Neural cell (in vitro differentiated cells): ENCODE data around the gene OR5B17. TPM values are rescaled to one million over a fixed set of nuclear protein-coding genes. Genes with fewer than 3 reads are reported as not detected.

Experiments used
- H2AFZ ChIP-seq: fragments of 200-600, 300-800 bp; sonication (generic), shearing (Covaris generic); 2 replicates; pipeline ENCODE4 v1.6.0; 2014; ENCODE audit warnings: low read depth, mild to moderate bottlenecking, antibody characterized with exemption, low read length, moderate library complexity
- H3F3A ChIP-seq: fragments of 200-600 bp; shearing (Covaris generic); 2 replicates; pipeline ENCODE4 v1.6.1; 2016; ENCODE audit warnings: mild to moderate bottlenecking, moderate library complexity, mixed read lengths, antibody characterized with exemption, low read length; ENCODE audit not compliant: insufficient read depth, poor library complexity, severe bottlenecking
- H3K27ac ChIP-seq: fragments of 200-600, 300-800 bp; sonication (generic), shearing (Covaris generic); 2 replicates; pipeline ENCODE4 v1.5.1; 2014; ENCODE audit warnings: mild to moderate bottlenecking, low read length, moderate library complexity
- H3K27me3 ChIP-seq: fragments of 300-800, 200-600 bp; sonication (generic), shearing (Covaris generic); 2 replicates; pipeline ENCODE4 v1.6.0; 2014; ENCODE audit warnings: mild to moderate bottlenecking, low read depth, low read length, moderate library complexity; ENCODE audit not compliant: insufficient read depth
- H3K36me3 ChIP-seq: fragments of 300-800, 200-600 bp; sonication (generic), shearing (Covaris generic); 2 replicates; pipeline ENCODE4 v1.5.1; 2014; ENCODE audit warnings: mild to moderate bottlenecking, antibody characterized with exemption, low read length, moderate library complexity; ENCODE audit not compliant: insufficient read depth
- H3K4me2 ChIP-seq: fragments of 300-800, 200-600 bp; sonication (generic), shearing (Covaris generic); 2 replicates; pipeline ENCODE4 v1.6.0; 2014; ENCODE audit warnings: mild to moderate bottlenecking, low read length
- H3K4me3 ChIP-seq: fragments of 300-800, 200-600 bp; sonication (generic), shearing (Covaris generic); 2 replicates; pipeline ENCODE4 v1.5.1; 2014; ENCODE audit warnings: mild to moderate bottlenecking, low read length, moderate library complexity
- H3K79me2 ChIP-seq: fragments of 200-600 bp; shearing (Covaris generic); replicated peaks from 2 replicates; pipeline ENCODE4 v1.6.0; 2014; ENCODE audit warnings: mild to moderate bottlenecking, low read length, moderate library complexity; ENCODE audit not compliant: insufficient read depth
- H3K9ac ChIP-seq: fragments of 300-800, 200-600 bp; sonication (generic), shearing (Covaris generic); 2 replicates; pipeline ENCODE4 v1.6.1; 2016; ENCODE audit warnings: mild to moderate bottlenecking, low read length, mixed read lengths
- H3K9me2 ChIP-seq: fragments of 200-600 bp; shearing (Covaris generic); 2 replicates; pipeline ENCODE4 v1.6.1; 2016; ENCODE audit warnings: mild to moderate bottlenecking, low read length, mixed read lengths; ENCODE audit not compliant: insufficient read depth
- H3K9me3 ChIP-seq: fragments of 200-600, 300-800 bp; sonication (generic), shearing (Covaris generic); 2 replicates; pipeline ENCODE4 v1.6.1; 2016; ENCODE audit warnings: mild to moderate bottlenecking, mixed run types, low read length, moderate library complexity, mixed read lengths
- H4K20me1 ChIP-seq: fragments of 200-600 bp; shearing (Covaris generic); 2 replicates; pipeline ENCODE4 v1.6.1; 2016; ENCODE audit warnings: mild to moderate bottlenecking, mixed run types; ENCODE audit not compliant: insufficient read depth
- EP300 ChIP-seq: fragments of 450-650 bp; conservative IDR thresholded peaks from 2 replicates; pipeline ENCODE4 v1.6.1; 2014; ENCODE audit warnings: antibody characterized with exemption, mild to moderate bottlenecking, moderate library complexity; ENCODE audit not compliant: poor library complexity, severe bottlenecking
- EZH2 ChIP-seq: fragments of 200-600, 300-800 bp; shearing (Covaris generic), sonication (generic); IDR thresholded peaks from 2 replicates; pipeline ENCODE4 v1.6.1; 2014; ENCODE audit warnings: antibody characterized with exemption, low read length, borderline replicate concordance, mild to moderate bottlenecking; ENCODE audit not compliant: insufficient read depth, poor library complexity, severe bottlenecking
- MXI1 ChIP-seq: fragments of 450-650 bp; conservative IDR thresholded peaks from 2 replicates; pipeline ENCODE4 v1.6.1; 2014; ENCODE audit warnings: antibody characterized with exemption, mild to moderate bottlenecking; ENCODE audit not compliant: poor library complexity, severe bottlenecking
- POLR2AphosphoS5 ChIP-seq: IDR thresholded peaks from 2 replicates; pipeline ENCODE4 v1.6.1; 2012
- RAD21 ChIP-seq: fragments of 450-650 bp; conservative IDR thresholded peaks from 2 replicates; pipeline ENCODE4 v1.6.1; 2014; ENCODE audit warnings: antibody characterized with exemption, mild to moderate bottlenecking, moderate library complexity
- REST ChIP-seq: IDR thresholded peaks from 2 replicates; pipeline ENCODE4 v1.6.1; 2012; ENCODE audit warnings: borderline replicate concordance
- SMC3 ChIP-seq: fragments of 450-650 bp; conservative IDR thresholded peaks from 2 replicates; pipeline ENCODE4 v1.6.1; 2014; ENCODE audit warnings: antibody characterized with exemption, mild to moderate bottlenecking, moderate library complexity; ENCODE audit not compliant: poor library complexity
- TAF1 ChIP-seq: IDR thresholded peaks from 2 replicates; pipeline ENCODE4 v1.6.1; 2012; ENCODE audit warnings: low read depth
- polyA plus RNA-seq: library from polyadenylated mRNA; depleted of rRNA; stranded (reverse); fragments of >200 nt; gene quantifications from 2 replicates; pipeline ENCODE4 v1.2.3, GENCODE V29; 2014
- TF ChIP-seq, protein P1 (sequence below): fragments of 450-650 bp; IDR thresholded peaks from 2 replicates; pipeline ENCODE4 v1.5.1; 2014; ENCODE audit warnings: antibody characterized with exemption, mild to moderate bottlenecking, moderate library complexity; ENCODE audit not compliant: poor library complexity, severe bottlenecking

OR5B17 gene
- polyA plus RNA-seq, 1 donor from 2014 or later, result not detected

DNA sequence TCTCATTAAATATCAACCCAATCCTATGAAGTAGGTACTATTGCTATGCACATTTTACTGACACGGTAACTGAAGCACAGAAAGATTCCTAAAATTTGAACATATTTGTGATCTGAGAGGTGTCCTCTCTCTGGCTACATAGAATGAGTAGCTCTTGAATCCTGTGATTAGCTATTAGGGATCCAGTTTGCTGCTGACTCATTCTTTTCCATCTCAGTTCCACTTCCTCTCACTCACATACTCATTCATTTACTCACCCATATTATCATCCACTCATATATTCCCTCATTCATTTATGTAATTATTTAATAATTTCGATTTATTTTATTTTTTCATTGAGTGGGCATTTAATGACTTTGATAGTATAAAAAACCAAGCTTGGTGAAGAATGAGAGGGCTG lies 42.7 kb downstream of the OR5B17 start:
- Histone ChIP-seq H2AFZ (no peak overlapping the region), H3K9me2 (no peaks in the 10 kb centered on the region), H3K4me3 (no peak overlapping the region), H3K9me3 (no peaks in the 10 kb centered on the region), H4K20me1 (no peaks in the 10 kb centered on the region), H3K27ac (no peak overlapping the region), H3F3A (no peaks in the 10 kb centered on the region), H3K27me3 (no peaks in the 10 kb centered on the region), H3K79me2 (no peaks in the 10 kb centered on the region), H3K36me3 (no peaks in the 10 kb centered on the region), H3K4me2 (no peak overlapping the region), H3K9ac (no peak overlapping the region)
- no peak for TF ChIP-seq MXI1
- TF ChIP-seq POLR2AphosphoS5, result no peak
- TF ChIP-seq, protein P1, sequence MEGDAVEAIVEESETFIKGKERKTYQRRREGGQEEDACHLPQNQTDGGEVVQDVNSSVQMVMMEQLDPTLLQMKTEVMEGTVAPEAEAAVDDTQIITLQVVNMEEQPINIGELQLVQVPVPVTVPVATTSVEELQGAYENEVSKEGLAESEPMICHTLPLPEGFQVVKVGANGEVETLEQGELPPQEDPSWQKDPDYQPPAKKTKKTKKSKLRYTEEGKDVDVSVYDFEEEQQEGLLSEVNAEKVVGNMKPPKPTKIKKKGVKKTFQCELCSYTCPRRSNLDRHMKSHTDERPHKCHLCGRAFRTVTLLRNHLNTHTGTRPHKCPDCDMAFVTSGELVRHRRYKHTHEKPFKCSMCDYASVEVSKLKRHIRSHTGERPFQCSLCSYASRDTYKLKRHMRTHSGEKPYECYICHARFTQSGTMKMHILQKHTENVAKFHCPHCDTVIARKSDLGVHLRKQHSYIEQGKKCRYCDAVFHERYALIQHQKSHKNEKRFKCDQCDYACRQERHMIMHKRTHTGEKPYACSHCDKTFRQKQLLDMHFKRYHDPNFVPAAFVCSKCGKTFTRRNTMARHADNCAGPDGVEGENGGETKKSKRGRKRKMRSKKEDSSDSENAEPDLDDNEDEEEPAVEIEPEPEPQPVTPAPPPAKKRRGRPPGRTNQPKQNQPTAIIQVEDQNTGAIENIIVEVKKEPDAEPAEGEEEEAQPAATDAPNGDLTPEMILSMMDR, result no peak
- no peak for TF ChIP-seq EP300
- no peak for TF ChIP-seq RAD21
- TF ChIP-seq EZH2, result no peak
- TF ChIP-seq REST, result no peak
- TF ChIP-seq SMC3, result no peak
- no peak for TF ChIP-seq TAF1

Other genes with a start within 250 kb of the OR5B17 start
- gene OR9I1, start 233.5 kb downstream of the OR5B17 start, polyA plus RNA-seq, result not detected in 2 replicates
- not detected in 2 replicates for gene OR9Q2, start 170.0 kb downstream of the OR5B17 start, polyA plus RNA-seq
- not detected in 2 replicates for gene OR1S2, start 154.9 kb downstream of the OR5B17 start, polyA plus RNA-seq
- gene OR1S1, start 146.3 kb downstream of the OR5B17 start, polyA plus RNA-seq, result not detected in 2 replicates
- not detected in 2 replicates for gene OR10Q1, start 130.2 kb downstream of the OR5B17 start, polyA plus RNA-seq
- not detected in 2 replicates for gene OR10W1, start 90.8 kb downstream of the OR5B17 start, polyA plus RNA-seq
- gene OR5B3, start 47.8 kb upstream of the OR5B17 start, polyA plus RNA-seq, result not detected in 2 replicates
- not detected in 2 replicates for gene OR5B2, start 69.1 kb upstream of the OR5B17 start, polyA plus RNA-seq
- not detected in 2 replicates for gene OR5B12, start 83.2 kb upstream of the OR5B17 start, polyA plus RNA-seq
- gene OR5B21, start 149.0 kb upstream of the OR5B17 start, polyA plus RNA-seq, result not detected in 2 replicates
- 4.1 and 4.3 TPM in 2 replicates for gene LPXN, start 216.8 kb upstream of the OR5B17 start, polyA plus RNA-seq
- gene ZFP91, start 220.0 kb upstream of the OR5B17 start, polyA plus RNA-seq, result 29.4 and 32.7 TPM in 2 replicates